Testis (tissue), 3 donors: Measurements from ENCODE around the gene UBE2D1. TPM values are rescaled to one million over a fixed set of nuclear protein-coding genes. Genes with fewer than 3 reads are reported as not detected.

Experiments used
- DNase-seq: peaks from one replicate; pipeline ENCODE4 v3.0.0-alpha.2; 2019
- H3K27ac ChIP-seq, 2 donors: fragments of 200-600 bp; sonication (generic); one replicate each; pipeline ENCODE4 v1.5.1; 2019
- H3K27me3 ChIP-seq: fragments of 200-600 bp; sonication (generic); one replicate; pipeline ENCODE4 v1.5.1; 2019
- H3K36me3 ChIP-seq: fragments of 200-600 bp; sonication (generic); one replicate; pipeline ENCODE4 v1.5.1; 2017; ENCODE audit warnings: low read depth; ENCODE audit errors: missing control alignments
- H3K4me1 ChIP-seq: fragments of 200-600 bp; sonication (generic); one replicate; pipeline ENCODE4 v1.5.1; 2019
- H3K4me3 ChIP-seq, 2 donors: fragments of 200-600 bp; sonication (generic); one replicate each; pipeline ENCODE4 v1.5.1; 2017 to 2019
- H3K9me3 ChIP-seq: fragments of 200-600 bp; sonication (generic); one replicate; pipeline ENCODE4 v1.5.1; 2017
- CTCF ChIP-seq, 3 experiments: fragments of 450-650 bp in 2 of 3; fragments of 200-600 bp in 1 of 3; sonication (generic) in 1 of 3; IDR thresholded peaks; one replicate each; pipeline ENCODE4 v1.5.1; 2016 to 2019; ENCODE audit warnings: antibody characterized with exemption in 3 of 3, mild to moderate bottlenecking in 2 of 3, moderate library complexity in 1 of 3
- POLR2A ChIP-seq: fragments of 450-650 bp; IDR thresholded peaks from one replicate; pipeline ENCODE4 v1.6.1; 2017; ENCODE audit warnings: antibody characterized with exemption, mild to moderate bottlenecking, moderate library complexity
- WGBS, 2 donors: methylation state at CpG; one replicate each; pipeline ENCODE4 v1.1.5; 2018; 5-methylcytosine and 5-hydroxymethylcytosine counted together
- intact Hi-C: fragments of 100-400 bp; cut with DNase I; formaldehyde crosslinking; loops from one replicate; pipeline ENCODE4 v1.15.1; 2023; ENCODE audit warnings: low total_unique reads
- polyA plus RNA-seq: library from polyadenylated mRNA; stranded (reverse); fragments of 350-450 nt; fragmentation: Illumina TruSeq; extraction: RNeasy Lipid Tissue Mini Kit (QIAGEN cat#74804); gene quantifications from one replicate; pipeline ENCODE4 v1.2.3, GENCODE V29; 2014; ENCODE audit warnings: low read depth, low replicate concordance; ENCODE audit not compliant: insufficient read depth
- total RNA-seq, 2 donors: library from RNA; depleted of rRNA; stranded (reverse); fragments of >200 nt; gene quantifications; one replicate each; pipeline ENCODE4 v1.2.3, GENCODE V29; 2016

Gene UBE2D1
- total and polyA plus RNA-seq, 3 donors from 2014 or later = 8.4 to 13.1 (median 10.0) TPM

- 93 to 100% methylated on average over 1 of the region's 1 CpG for WGBS, 2 donors
- no peak for DNase-seq
- H3K36me3 ChIP-seq = no peaks in the 10 kb centered on the region
- TF ChIP-seq POLR2A = no peak
- no peak for TF ChIP-seq CTCF (IDR thresholded peaks at IDR 0.05)
- H3K4me1 ChIP-seq = no peaks in the 10 kb centered on the region
- H3K4me3 ChIP-seq = no peak overlapping the region
- intact Hi-C loops = no loop called here
- no peak overlapping the region for H3K27ac ChIP-seq
- no peaks in the 10 kb centered on the region for H3K27me3 ChIP-seq
- H3K9me3 ChIP-seq = no peaks in the 10 kb centered on the region
Measured at GRCh38 chr10:58358947-58359346, 24.1 kb downstream of the UBE2D1 start.

- DNase-seq = no peak
- TF ChIP-seq CTCF (IDR thresholded peaks at IDR 0.05) (no peak), POLR2A (no peak)
- no peak overlapping the region for H3K4me3 ChIP-seq
- no peaks in the 10 kb centered on the region for H3K9me3 ChIP-seq
- intact Hi-C loops = no loop called here
- no peaks in the 10 kb centered on the region for H3K4me1 ChIP-seq
- H3K27ac ChIP-seq = no peak overlapping the region
- no peaks in the 10 kb centered on the region for H3K27me3 ChIP-seq
- no peaks in the 10 kb centered on the region for H3K36me3 ChIP-seq
- 90 to 100% methylated on average over 3 of the region's 3 CpGs for WGBS, 2 donors
Measured at GRCh38 chr10:58359541-58359940, 24.7 kb downstream of the UBE2D1 start.

GRCh38 chr10:58360412-58361004 is 25.7 kb downstream of the UBE2D1 start:
- TF ChIP-seq CTCF (IDR thresholded peaks at IDR 0.05) = no peak
- TF ChIP-seq POLR2A = no peak
- DNase-seq = no peak
- Histone ChIP-seq H3K4me1 (no peaks in the 10 kb centered on the region), H3K9me3 (no peaks in the 10 kb centered on the region), H3K27ac (no peak overlapping the region), H3K36me3 (no peaks in the 10 kb centered on the region), H3K27me3 (no peaks in the 10 kb centered on the region), H3K4me3 (no peak overlapping the region)
- 86 to 92% methylated on average over 9 of the region's 9 CpGs for WGBS, 2 donors
- intact Hi-C loops = no loop called here

- Histone ChIP-seq H3K4me3 (no peak overlapping the region), H3K27ac (no peak overlapping the region), H3K36me3 (no peaks in the 10 kb centered on the region), H3K9me3 (no peaks in the 10 kb centered on the region), H3K27me3 (no peaks in the 10 kb centered on the region), H3K4me1 (no peaks in the 10 kb centered on the region)
- TF ChIP-seq POLR2A (no peak), CTCF (IDR thresholded peaks at IDR 0.05) (no peak)
- DNase-seq = no peak
- WGBS, 2 donors = 97 to 99% methylated on average over 2 of the region's 2 CpGs
- intact Hi-C loops = no loop called here
Measured at GRCh38 chr10:58361353-58361752, 26.5 kb downstream of the UBE2D1 start.
